Activated naive CD4-positive, alpha-beta T cell treated with anti-CD3 and anti-CD28 coated beads, Interleukin-2, amount 50 U/mL, for 72 hours (primary cell): ENCODE data around the gene CACNG8. TPM values are rescaled to one million over a fixed set of nuclear protein-coding genes. Genes with fewer than 3 reads are reported as not detected.

Experiments
- ATAC-seq, 2 donors: fragments of 150-1000 bp; cut with Tn5 transposase; 2 replicates each; pipeline ENCODE4 v1.10.0; 2021; ENCODE audit warnings: mild to moderate bottlenecking in 2 of 2, moderate library complexity in 2 of 2
- DNase-seq, 2 donors: peaks; one replicate each; pipeline ENCODE4 v3.0.0; 2021 to 2022; ENCODE audit warnings: low spot score in 2 of 2
- H3K27ac Mint-ChIP-seq, 2 donors: one replicate each; pipeline ENCODE4 v1.8.0; 2022; ENCODE audit warnings: mild to moderate bottlenecking in 2 of 2, mixed read lengths in 2 of 2
- H3K36me3 Mint-ChIP-seq, 2 donors: one replicate each; pipeline ENCODE4 v1.8.0; 2022; ENCODE audit warnings: mixed read lengths in 2 of 2
- H3K9me3 Mint-ChIP-seq, 2 donors: one replicate each; pipeline ENCODE4 v1.8.0; 2022; ENCODE audit warnings: mixed read lengths in 2 of 2
- total RNA-seq, 2 donors: library from RNA; stranded (reverse); gene quantifications; one replicate each; pipeline ENCODE4 v1.2.3, GENCODE V29; 2022

The CACNG8 gene
- total RNA-seq, 2 donors from 2014 or later = not detected

DNA sequence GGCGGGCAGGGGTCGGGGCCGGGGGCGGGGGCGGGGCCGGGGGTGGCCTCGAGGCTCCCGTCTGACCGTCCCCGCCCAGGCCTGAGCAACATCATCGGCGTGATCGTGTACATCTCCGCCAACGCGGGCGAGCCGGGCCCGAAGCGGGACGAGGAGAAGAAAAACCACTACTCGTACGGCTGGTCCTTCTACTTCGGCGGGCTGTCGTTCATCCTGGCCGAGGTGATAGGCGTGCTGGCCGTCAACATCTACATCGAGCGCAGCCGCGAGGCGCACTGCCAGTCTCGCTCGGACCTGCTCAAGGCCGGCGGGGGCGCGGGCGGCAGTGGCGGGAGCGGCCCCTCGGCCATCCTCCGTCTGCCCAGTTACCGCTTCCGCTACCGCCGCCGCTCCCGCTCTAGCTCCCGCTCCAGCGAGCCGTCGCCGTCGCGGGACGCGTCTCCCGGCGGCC is 19.3 kb downstream of the CACNG8 start:
- H3K27ac Mint-ChIP-seq = no peak overlapping the region
- H3K36me3 Mint-ChIP-seq = peaks cover 22 to 30% of the 10 kb centered on the region in 2 donors
- H3K9me3 Mint-ChIP-seq = peaks cover 11 to 18% of the 10 kb centered on the region in 2 donors
- no peak for ATAC-seq
- DNase-seq = no peak

DNA sequence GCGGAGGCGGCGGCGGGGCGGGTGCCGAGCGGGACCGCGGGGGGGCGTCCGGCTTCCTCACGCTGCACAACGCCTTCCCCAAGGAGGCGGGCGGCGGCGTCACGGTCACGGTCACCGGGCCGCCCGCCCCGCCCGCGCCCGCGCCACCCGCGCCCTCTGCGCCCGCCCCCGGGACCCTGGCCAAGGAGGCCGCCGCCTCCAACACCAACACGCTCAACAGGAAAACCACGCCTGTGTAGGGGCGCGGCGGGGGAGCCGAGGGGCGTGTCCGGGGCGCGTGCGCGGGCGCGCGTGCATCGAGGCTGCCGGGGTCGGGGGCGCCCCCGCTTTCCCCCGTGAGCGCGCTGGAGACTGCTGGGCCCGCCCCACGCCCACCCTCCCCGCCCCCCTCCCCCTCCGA is 19.9 kb downstream of the CACNG8 start:
- no peak overlapping the region for H3K27ac Mint-ChIP-seq
- peaks cover 11 to 18% of the 10 kb centered on the region in 2 donors for H3K9me3 Mint-ChIP-seq
- ATAC-seq (no peak), DNase-seq (no peak)
- H3K36me3 Mint-ChIP-seq = peaks cover 22 to 28% of the 10 kb centered on the region in 2 donors

DNA sequence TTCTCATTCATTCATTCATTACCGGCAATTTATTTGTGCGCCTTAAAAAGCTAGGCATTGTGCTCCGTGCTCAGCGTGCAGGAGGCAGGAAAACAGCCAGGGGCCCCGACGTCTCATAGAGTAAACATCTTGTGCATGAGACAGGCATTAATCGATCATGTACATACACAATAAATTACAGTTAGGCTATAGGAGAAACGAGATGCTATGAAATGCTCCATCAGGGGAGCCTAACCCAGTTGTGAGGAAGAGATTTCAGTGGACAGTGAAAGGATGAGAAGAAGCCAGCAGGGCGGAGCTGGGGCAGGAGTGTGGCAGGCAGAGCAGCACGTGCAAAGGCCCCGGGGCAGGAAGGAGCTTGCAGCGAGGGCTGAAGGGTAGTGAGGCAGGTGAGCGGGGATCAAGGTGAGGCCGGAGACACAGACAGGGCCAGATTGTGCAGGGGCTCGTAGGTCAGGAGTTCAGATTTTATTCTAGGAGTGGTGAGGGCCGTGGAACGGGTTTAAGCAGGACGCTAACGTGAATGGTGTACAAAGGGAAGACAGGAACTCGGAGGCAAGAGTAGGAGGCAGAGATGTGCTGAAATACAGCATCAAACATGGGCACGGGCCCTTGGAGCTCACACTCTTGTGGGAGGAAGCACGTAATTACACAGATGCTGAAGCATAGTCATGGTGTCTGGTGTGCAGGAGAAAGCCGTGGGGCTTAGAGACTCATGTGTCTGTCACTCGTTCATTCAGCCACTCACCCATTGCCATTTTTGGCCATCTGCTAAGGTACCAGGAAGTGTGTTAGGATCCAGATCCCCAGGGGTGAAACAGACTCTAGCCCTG is 20.9 kb downstream of the CACNG8 start:
- no peak for ATAC-seq
- Mint-ChIP-seq H3K36me3 (peaks cover 22 to 25% of the 10 kb centered on the region in 2 donors), H3K27ac (no peak overlapping the region), H3K9me3 (peaks cover 11 to 18% of the 10 kb centered on the region in 2 donors)
- no peak for DNase-seq

DNA sequence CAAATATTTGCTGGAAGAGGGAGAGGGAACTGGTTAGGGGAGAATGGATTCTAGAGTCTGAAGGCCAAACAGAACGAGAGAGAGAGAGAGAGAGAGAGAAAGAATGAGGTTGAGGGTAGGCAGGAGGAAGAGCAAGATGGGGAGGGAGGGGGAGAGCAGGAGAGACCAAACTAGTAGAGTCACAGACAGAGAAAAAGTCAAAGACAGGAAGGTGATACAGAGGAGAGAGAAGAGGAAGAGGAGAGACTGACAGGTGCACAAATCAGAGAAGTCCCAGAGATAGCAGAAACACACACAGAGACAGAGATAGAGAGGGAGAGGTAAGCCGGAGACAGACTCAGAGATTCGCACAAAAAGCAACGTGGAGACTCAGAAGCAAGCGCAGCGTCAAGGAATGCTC is 23.1 kb downstream of the CACNG8 start:
- Mint-ChIP-seq H3K27ac (no peak overlapping the region), H3K36me3 (peaks cover 5 to 9% of the 10 kb centered on the region in 2 donors), H3K9me3 (peaks cover 3% of the 10 kb centered on the region in 2 donors)
- ATAC-seq (no peak), DNase-seq (no peak)

DNA sequence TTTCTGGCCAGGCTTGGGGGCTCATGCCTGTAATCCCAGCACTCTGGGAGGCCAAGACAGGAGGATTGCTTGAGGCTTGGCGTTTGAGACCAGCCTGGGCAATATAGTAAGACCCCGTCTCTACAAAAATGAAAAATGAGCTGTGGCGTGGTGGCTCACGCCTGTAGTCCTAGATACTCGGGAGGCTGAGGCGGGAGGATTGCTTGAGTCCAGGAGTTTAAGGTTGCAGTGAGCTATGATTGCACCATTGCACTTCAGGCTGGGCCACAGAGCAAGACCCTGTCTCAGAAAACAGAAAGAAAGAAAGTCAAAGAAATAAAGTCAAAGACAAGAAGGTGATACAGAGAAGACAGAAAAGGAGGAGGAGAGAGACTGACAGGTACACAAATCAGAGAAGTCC is 26.2 kb downstream of the CACNG8 start:
- no peak for DNase-seq
- ATAC-seq = no peak
- H3K9me3 Mint-ChIP-seq = no peaks in the 10 kb centered on the region
- H3K36me3 Mint-ChIP-seq = no peaks in the 10 kb centered on the region
- H3K27ac Mint-ChIP-seq = no peak overlapping the region

DNA sequence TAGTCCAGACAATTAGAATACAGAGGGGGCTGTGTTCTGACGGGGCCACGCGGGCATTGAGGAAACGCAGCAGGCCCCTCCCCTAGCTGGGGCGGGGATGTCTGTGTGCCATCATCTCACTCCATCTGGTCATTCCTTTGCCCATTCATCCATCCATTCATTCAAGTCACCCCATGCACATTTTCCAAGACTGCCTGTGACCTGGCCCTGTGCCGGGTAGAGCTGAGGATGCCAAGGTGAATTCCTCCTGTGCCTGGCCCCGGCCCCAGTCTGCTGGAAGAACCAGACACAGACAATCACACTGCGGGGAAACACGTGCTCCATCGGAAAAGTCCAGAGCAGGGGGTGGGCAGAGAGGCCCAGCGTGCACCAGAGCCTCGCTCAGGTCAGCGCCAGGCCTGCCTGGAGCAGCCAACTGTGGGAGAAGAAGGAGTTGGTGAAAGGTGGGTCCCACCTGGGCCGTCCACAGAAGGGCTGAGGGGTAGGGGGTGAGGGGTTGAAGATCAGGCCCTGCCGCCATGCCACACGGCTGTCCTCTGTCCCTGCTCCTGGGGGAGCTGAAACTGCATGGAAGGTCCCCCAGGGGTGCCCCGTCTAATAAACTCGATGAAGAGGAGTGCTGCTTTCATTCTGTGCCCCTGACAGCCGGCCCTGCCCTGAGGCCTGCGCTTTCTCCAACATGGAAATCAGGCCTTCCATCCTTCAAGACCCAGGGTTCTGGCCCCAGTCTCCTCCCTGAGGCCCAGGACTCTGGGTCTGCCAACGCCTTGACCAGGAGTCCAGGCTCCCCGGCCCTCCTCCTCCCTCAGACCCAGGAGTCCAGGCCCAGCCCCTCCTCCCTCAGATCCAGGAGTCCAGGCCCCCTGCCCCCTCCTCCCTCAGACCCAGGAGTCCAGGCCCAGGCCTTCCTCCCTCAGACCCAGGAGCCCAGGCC is 27.1 kb downstream of the CACNG8 start:
- Mint-ChIP-seq H3K36me3 (no peaks in the 10 kb centered on the region), H3K9me3 (no peaks in the 10 kb centered on the region), H3K27ac (no peak overlapping the region)
- ATAC-seq (no peak), DNase-seq (no peak)

DNA sequence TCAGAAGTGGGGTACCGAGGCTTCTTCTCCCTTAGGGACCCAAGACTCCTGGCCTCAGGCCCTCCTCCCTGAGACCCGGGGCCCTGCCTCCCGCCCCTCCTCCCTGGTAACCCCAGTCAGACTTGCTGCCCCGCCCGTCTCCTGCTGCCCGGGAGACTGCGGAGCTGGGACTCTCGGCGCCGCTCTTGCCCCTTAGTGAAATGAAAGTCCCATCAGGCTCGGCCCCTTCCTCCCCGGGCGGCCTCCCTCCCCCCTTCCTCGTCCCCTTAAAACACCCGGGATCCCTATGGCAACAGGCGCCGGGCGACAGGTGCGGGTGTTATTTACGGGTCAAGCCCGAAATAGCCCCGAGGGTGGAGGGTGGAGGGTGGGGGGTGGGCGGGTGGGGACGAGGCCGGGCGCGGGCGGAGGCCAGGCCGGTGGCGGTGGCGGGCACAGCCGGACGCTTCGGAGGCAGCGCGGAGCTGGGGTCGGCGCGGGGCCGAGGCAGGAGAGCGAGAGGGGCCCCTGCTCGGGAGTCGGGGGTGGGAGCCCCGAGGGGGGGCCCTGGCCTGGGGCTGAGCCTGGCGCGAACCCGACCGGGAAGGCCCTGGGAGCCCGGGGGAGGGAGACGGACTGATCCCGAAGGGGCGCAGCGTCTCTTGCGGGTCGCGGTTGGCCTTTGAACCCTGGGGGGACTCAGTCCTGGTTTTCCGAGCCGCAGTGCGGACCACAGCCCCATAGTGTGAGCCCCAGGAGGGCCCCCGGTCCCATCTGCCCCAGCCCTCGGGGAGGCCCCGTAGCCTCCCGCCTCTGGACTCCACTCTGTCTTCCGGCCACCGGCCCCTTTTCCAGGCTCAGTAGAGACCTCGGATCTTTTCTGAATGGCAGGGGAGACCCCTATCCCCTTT is 28.7 kb downstream of the CACNG8 start, which contains the start of gene CACNG6:
Gene CACNG6, plus strand, starts transcription at position 414 of the 890 bp plus-strand sequence. CDS start 1,241 bp downstream, outside the sequence.
- H3K27ac Mint-ChIP-seq = no peak within 1 kb of the TSS
- H3K9me3 Mint-ChIP-seq = no peaks in the 10 kb centered on the region
- ATAC-seq = no peak
- DNase-seq = no peak
- H3K36me3 Mint-ChIP-seq = no peaks in the 10 kb centered on the region

DNA sequence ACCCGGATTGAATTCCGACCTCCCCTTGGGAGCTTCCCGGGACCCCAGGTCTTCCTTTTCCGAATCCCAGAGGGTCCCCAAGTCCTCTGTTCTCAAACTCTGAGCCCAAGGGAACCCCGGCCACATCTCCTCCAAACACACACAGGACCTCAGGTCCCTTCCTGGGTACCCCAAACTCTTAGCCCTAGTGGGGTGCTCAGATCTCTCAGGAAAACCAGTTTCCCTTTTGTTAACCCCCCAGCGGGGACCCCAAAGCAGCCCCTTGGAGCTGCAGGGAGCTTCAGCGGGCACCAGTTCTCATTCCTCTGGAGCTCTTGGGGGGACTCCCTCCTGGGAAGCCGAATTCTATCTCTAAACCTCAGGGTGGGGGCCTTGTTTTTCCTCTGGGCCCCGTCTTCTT is 29.5 kb downstream of the CACNG8 start:
- Mint-ChIP-seq H3K9me3 (no peaks in the 10 kb centered on the region), H3K27ac (no peak overlapping the region), H3K36me3 (no peaks in the 10 kb centered on the region)
- no peak for ATAC-seq
- no peak for DNase-seq

DNA sequence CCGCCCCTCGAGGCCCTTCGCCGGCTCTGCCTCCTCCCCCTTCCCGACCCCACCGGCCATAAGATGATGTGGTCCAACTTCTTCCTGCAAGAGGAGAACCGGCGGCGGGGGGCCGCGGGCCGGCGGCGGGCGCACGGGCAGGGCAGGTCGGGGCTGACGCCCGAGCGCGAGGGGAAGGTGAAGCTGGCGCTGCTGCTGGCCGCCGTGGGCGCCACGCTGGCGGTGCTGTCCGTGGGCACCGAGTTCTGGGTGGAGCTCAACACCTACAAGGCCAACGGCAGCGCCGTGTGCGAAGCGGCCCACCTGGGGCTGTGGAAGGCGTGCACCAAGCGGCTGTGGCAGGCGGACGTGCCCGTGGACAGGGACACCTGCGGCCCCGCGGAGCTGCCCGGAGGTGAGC is 30.1 kb downstream of the CACNG8 start:
- no peak overlapping the region for H3K27ac Mint-ChIP-seq
- DNase-seq (no peak), ATAC-seq (no peak)
- H3K36me3 Mint-ChIP-seq = no peaks in the 10 kb centered on the region
- no peaks in the 10 kb centered on the region for H3K9me3 Mint-ChIP-seq

DNA sequence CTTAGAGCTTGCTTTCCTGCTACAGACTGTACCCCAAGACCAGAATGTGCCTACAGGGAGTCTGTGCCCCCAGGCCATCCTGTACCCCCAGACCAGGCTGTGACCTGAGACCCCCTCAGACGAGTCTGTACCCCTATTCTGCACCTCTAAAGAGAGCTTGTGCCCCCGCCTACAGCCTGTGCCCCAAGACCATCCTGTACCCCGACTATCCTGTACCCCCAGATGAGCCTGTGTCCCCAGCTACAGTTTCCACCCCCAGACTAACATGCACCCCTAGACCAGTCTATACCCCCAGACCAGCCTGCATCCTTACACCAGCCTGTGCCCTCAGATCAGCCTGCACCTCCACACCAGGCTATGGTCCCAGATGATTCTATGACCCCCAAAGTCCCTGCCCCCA is 30.7 kb downstream of the CACNG8 start:
- Mint-ChIP-seq H3K27ac (no peak overlapping the region), H3K9me3 (no peaks in the 10 kb centered on the region), H3K36me3 (no peaks in the 10 kb centered on the region)
- no peak for ATAC-seq
- DNase-seq = no peak

DNA sequence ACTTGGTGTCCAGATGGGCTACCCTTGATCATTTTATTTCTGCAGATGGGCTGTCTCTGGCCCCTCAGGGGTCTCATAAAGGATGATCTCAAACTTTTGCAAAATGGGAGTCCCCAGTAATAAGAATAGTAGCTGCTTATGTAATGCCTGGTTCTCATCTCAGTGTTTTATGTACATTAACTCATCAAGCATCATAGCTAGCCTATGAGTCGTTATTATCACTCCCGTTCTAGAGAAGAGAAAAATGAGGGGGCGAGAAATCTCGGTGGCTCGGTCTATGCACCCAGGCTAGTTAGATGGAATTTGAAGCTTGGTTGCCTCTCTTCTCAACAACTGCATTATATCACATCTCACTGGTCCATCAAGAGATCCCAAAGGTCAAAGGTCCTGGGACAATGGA is 32.1 kb downstream of the CACNG8 start:
- Mint-ChIP-seq H3K27ac (no peak overlapping the region), H3K36me3 (no peaks in the 10 kb centered on the region), H3K9me3 (no peaks in the 10 kb centered on the region)
- DNase-seq = no peak
- peak in 1 of 2 donors; percentile 40 for ATAC-seq

DNA sequence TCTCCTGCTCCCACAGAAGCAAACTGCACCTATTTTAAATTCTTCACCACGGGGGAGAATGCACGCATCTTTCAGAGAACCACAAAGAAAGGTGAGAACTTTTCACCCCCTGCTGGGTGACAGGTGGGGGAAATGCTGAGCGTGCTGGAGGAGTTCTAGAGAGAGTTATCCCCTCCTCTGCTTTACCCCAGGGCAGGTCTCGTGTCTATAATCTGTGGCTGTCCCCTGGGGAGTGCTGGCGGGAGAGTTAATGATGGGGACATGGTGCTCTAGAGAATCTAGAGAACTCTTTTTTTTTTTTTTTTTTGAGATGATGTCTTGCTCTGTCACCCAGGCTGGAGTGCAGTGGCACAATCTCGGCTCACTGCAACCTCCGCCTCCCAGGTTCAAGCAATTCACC is 35.5 kb downstream of the CACNG8 start:
- Mint-ChIP-seq H3K27ac (no peak overlapping the region), H3K36me3 (no peaks in the 10 kb centered on the region), H3K9me3 (no peaks in the 10 kb centered on the region)
- ATAC-seq (no peak), DNase-seq (no peak)

DNA sequence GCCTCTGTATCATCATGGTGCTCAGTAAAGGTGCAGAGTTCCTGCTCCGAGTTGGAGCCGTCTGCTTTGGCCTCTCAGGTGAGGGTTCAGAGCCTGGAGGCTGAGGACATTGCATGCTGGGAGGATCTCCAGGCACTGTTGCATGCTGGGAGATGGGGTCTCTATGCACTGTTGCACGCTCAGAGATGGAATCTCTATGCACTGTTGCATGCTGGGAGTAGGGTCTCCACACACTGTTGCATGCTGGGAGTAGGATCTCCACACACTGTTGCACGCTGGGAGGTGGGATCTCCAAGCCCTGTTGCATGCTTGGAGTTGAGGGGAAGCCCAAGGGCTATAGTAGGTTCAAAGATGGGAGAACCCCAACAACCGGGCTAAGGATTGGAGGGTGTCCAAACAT is 37.0 kb downstream of the CACNG8 start:
- Mint-ChIP-seq H3K36me3 (no peaks in the 10 kb centered on the region), H3K27ac (no peak overlapping the region), H3K9me3 (no peaks in the 10 kb centered on the region)
- DNase-seq (no peak), ATAC-seq (no peak)

DNA sequence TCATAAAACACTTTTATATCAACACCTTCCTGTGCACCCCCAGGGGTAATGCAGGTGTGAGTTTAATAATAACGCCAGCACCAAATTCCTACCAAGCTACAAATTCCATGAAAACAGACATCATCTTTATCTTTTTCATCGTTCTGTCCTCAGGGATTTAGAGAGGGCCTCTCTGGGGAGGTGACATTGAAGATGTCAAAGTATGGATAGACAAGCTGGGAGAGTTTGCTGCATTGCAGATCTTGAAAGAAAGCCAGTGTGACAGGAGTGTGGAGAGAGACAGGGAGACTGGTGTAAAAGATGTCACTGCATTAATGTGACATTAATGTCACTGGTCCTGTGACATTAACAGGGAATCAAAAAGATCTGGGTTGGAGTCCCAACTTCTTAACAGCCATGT is 38.8 kb downstream of the CACNG8 start:
- Mint-ChIP-seq H3K9me3 (no peaks in the 10 kb centered on the region), H3K27ac (no peak overlapping the region), H3K36me3 (no peaks in the 10 kb centered on the region)
- DNase-seq = no peak
- ATAC-seq = no peak

DNA sequence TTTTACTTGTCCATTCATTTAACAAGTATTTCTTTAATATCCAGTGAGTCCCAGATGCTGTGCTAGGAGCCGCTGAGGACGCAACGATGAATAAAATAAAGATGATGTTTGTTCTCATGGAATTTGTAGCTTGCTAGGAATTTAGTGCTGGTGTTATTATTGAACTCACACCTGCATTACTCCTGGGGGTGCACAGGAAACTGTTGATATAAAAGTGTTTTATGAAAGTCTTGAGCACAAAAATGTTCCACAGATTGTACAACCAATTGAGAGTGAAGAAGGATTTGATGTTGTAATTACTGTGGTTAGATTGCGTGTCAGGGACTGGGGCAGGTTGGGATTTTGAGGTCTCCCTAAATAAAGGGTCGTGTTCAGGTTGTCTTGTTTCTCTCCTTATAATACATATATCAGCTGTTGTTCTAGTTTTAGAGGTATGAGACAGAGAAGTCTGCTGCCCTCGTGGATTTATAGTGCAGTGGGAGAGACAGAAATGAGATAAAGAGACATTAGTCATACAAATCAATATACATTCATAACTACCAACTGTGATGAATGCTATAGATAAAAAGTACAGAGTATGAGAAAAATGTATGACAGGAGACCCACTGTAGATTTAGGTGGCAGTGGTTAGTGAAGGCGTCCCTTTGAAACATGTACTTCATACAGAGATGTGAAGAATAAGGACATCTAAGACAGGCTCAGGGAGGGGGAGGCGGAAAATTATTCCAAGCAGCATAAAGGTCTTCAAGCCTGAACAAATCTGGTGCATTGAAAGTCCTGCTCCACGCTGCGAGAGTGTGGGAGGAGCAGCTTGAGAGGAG is 40.0 kb downstream of the CACNG8 start:
- no peak for ATAC-seq
- H3K9me3 Mint-ChIP-seq = no peaks in the 10 kb centered on the region
- no peak for DNase-seq
- no peak overlapping the region for H3K27ac Mint-ChIP-seq
- H3K36me3 Mint-ChIP-seq = no peaks in the 10 kb centered on the region

DNA sequence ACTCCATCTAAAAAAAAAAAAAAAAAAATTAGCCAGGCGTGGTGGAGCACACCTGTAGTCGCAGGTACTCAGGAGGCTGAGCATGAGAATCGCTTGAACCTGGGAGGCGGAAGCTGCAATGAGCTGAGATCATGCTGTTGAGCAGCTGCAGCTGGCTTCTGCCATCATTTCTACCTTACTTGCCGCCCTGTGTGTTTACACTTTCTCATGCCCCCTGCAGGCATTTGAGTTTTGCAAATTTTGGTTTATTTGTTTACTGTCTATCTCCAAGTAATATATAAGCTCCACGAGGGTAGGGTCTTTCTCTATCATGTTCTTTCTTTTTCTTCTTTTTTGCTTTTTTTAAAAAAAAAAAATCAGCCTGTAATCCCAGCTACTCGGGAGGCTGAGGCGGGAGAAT is 46.7 kb downstream of the CACNG8 start:
- DNase-seq = no peak
- no peak for ATAC-seq
- no peaks in the 10 kb centered on the region for H3K36me3 Mint-ChIP-seq
- no peak overlapping the region for H3K27ac Mint-ChIP-seq
- H3K9me3 Mint-ChIP-seq = no peaks in the 10 kb centered on the region
